Natural killer cell (primary cell): ENCODE results near the gene FOXN4. TPM values are rescaled to one million over a fixed set of nuclear protein-coding genes. Genes with fewer than 3 reads are reported as not detected.

Experiments used
- ATAC-seq, 3 donors: fragments of 150-1000 bp in 2 of 3; fragments of 200-7000 bp in 1 of 3; cut with Tn5 transposase; 1 replicate in 1 of 3; 2 replicates in 2 of 3; pipeline ENCODE4 v1.10.0; 2021; ENCODE audit warnings: mild to moderate bottlenecking in 2 of 3, moderate library complexity in 2 of 3
- DNase-seq, 2 donors: peaks; one replicate each; pipeline versions ENCODE4 v3.0.0 to v3.0.0-alpha.2; 2013 to 2021; ENCODE audit warnings: mixed read lengths in 1 of 2
- H3K27ac ChIP-seq: one replicate; pipeline ENCODE4 v1.5.1; 2013; ENCODE audit warnings: mild to moderate bottlenecking, low read length
- H3K27me3 ChIP-seq: one replicate; pipeline ENCODE4 v1.6.1; 2013; ENCODE audit warnings: low read length; ENCODE audit not compliant: control insufficient read depth, insufficient read depth
- H3K36me3 ChIP-seq: one replicate; pipeline ENCODE4 v1.6.1; 2013; ENCODE audit warnings: low read length; ENCODE audit not compliant: control insufficient read depth, insufficient read depth
- H3K4me1 ChIP-seq: one replicate; pipeline ENCODE4 v1.6.1; 2013; ENCODE audit warnings: low read length; ENCODE audit not compliant: control insufficient read depth, insufficient read depth
- H3K4me3 ChIP-seq: one replicate; pipeline ENCODE4 v1.5.1; 2013; ENCODE audit warnings: low read length
- H3K9me3 ChIP-seq: one replicate; pipeline ENCODE4 v1.6.1; 2013; ENCODE audit warnings: low read length; ENCODE audit not compliant: control insufficient read depth, insufficient read depth
- H3K27ac Mint-ChIP-seq, 2 donors: one replicate each; pipeline ENCODE4 v1.8.0; 2022; ENCODE audit warnings: mild to moderate bottlenecking in 2 of 2, mixed read lengths in 2 of 2, moderate library complexity in 1 of 2
- H3K27me3 Mint-ChIP-seq, 2 donors: one replicate each; pipeline ENCODE4 v1.8.0; 2022; ENCODE audit warnings: low read depth in 2 of 2, mixed read lengths in 2 of 2
- H3K36me3 Mint-ChIP-seq: one replicate; pipeline ENCODE4 v1.8.0; 2022; ENCODE audit warnings: mixed read lengths
- H3K4me1 Mint-ChIP-seq, 2 donors: one replicate each; pipeline ENCODE4 v1.8.0; 2022; ENCODE audit warnings: mixed read lengths in 2 of 2
- H3K4me3 Mint-ChIP-seq: one replicate; pipeline ENCODE4 v1.8.0; 2022; ENCODE audit warnings: mild to moderate bottlenecking, moderate library complexity, mixed read lengths
- H3K9me3 Mint-ChIP-seq, 2 donors: one replicate each; pipeline ENCODE4 v1.8.0; 2022; ENCODE audit warnings: mixed read lengths in 2 of 2
- WGBS: methylation state at CpG from one replicate; pipeline ENCODE4 v1.1.7; 2013; ENCODE audit warnings: missing lambda C conversion rate; ENCODE audit not compliant: insufficient coverage; 5-methylcytosine and 5-hydroxymethylcytosine counted together
- intact Hi-C: fragments of 100-400 bp; cut with micrococcal nuclease; formaldehyde crosslinking; loops from one replicate; pipeline ENCODE4 v1.14.2; 2022
- total RNA-seq, 4 donors: library from RNA; stranded (reverse); fragments of 120-200 nt in 1 of 4; gene quantifications; one replicate each; pipeline versions ENCODE4 v1.2.3 to v1.2.4, GENCODE V29; 2013 to 2022
- TF ChIP-seq, protein P1 (sequence below): fragments of 200-600 bp; IDR thresholded peaks from one replicate; pipeline ENCODE4 v1.8.0; 2022; ENCODE audit warnings: antibody characterized with exemption

The FOXN4 gene
- total RNA-seq, 3 donors from 2014 or later (not counting 1 experiment from before 2014, with no cell fraction given) = not detected

DNA sequence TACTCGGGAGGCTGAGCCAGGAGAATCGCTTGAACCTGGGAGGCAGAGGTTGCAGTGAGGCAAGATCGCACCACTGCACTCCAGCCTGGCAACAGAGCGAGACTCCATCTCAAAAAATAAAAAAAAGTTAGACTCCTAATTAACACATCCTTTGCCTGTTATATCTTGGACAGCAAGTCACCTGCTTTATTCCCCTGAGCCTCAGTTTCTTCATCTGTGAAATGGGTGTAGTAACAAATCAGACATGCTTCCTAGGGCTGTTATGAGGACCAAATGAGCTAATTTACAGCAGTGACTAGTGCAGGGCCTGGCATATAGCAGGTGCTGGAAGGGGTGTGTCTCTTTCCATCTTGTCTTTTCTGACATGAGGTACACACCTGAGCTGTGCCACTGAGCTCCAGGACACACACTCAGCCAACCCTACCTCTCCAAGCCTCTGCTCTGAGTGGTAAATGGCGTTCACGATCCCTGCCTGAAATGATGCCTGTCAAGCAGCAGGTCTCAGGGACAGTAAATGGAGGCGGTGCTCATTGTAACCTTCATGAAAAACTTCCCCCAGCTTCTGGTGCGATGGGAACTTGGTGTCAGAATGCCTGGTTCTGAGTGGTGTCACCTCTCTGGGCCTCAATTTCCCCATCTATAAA is 31.7 kb downstream of the FOXN4 start:
- DNase-seq (no peak), ATAC-seq (no peak)
- Mint-ChIP-seq H3K27ac (no peak overlapping the region), H3K4me1 (no peaks in the 10 kb centered on the region), H3K27me3 (peaks cover 6 to 7% of the 10 kb centered on the region in 2 donors), H3K9me3 (no peaks in the 10 kb centered on the region), H3K36me3 (no peaks in the 10 kb centered on the region), H3K4me3 (no peak overlapping the region)
- H3K9me3 ChIP-seq = no peaks in the 10 kb centered on the region
- TF ChIP-seq, protein P1, sequence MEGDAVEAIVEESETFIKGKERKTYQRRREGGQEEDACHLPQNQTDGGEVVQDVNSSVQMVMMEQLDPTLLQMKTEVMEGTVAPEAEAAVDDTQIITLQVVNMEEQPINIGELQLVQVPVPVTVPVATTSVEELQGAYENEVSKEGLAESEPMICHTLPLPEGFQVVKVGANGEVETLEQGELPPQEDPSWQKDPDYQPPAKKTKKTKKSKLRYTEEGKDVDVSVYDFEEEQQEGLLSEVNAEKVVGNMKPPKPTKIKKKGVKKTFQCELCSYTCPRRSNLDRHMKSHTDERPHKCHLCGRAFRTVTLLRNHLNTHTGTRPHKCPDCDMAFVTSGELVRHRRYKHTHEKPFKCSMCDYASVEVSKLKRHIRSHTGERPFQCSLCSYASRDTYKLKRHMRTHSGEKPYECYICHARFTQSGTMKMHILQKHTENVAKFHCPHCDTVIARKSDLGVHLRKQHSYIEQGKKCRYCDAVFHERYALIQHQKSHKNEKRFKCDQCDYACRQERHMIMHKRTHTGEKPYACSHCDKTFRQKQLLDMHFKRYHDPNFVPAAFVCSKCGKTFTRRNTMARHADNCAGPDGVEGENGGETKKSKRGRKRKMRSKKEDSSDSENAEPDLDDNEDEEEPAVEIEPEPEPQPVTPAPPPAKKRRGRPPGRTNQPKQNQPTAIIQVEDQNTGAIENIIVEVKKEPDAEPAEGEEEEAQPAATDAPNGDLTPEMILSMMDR = no peak
- H3K36me3 ChIP-seq = no peaks in the 10 kb centered on the region
- intact Hi-C loops = no loop called here
- H3K27me3 ChIP-seq = no peaks in the 10 kb centered on the region
- H3K27ac ChIP-seq = no peak overlapping the region
- WGBS = 91% methylated on average over 8 of the region's 8 CpGs
- H3K4me1 ChIP-seq = peaks cover 3% of the 10 kb centered on the region
- H3K4me3 ChIP-seq = no peak overlapping the region

DNA sequence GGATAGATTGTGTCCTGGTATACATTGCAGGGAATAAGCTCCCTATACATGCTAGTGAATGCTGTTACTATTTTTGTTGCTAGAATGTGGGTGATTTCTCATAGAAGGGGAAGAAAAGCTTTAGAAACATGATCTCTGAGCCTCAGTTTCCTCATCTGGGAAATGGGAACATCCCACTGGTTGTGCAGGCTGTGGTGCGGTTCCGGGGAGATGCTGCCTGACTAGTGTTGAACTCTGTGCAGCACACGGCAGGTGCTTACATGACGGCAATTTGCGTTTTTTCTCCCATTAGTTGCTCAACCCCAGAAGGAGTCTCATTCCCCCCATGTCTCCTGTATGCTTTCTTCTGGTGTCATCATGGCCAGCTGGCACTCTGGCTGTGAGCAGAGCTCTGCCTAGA is 32.9 kb downstream of the FOXN4 start:
- Histone ChIP-seq H3K9me3 (no peaks in the 10 kb centered on the region), H3K36me3 (no peaks in the 10 kb centered on the region), H3K27me3 (no peaks in the 10 kb centered on the region), H3K4me3 (no peak overlapping the region), H3K27ac (no peak overlapping the region), H3K4me1 (peaks cover 3% of the 10 kb centered on the region)
- H3K9me3 Mint-ChIP-seq = no peaks in the 10 kb centered on the region
- no peak for ATAC-seq
- TF ChIP-seq, protein P1 = no peak
- H3K4me1 Mint-ChIP-seq = no peaks in the 10 kb centered on the region
- intact Hi-C loops = no loop called here
- H3K36me3 Mint-ChIP-seq = no peaks in the 10 kb centered on the region
- DNase-seq = no peak
- no peak overlapping the region for H3K27ac Mint-ChIP-seq
- peaks cover 7 to 13% of the 10 kb centered on the region in 2 donors for H3K27me3 Mint-ChIP-seq
- no peak overlapping the region for H3K4me3 Mint-ChIP-seq
- WGBS = 93% methylated on average over 5 of the region's 5 CpGs

DNA sequence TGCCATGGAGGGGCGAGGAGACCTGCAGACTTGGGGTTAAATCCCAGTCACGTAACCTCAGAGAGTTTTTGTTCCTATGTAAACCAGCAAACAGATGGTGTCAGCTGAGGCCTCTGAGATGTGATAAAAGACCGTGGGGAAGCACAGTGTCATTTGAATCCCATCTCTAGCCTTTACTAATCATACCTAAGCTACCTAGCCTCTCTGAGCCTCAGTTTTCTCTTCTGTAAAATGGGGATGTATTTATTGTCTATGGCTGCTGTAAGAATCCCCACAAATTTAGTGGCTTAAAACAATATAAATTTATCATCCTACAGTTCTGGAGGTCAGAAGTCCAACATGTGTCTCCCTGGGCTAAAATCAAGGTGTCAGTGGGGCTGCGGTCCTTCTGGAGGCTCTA is 33.9 kb downstream of the FOXN4 start:
- no peaks in the 10 kb centered on the region for H3K36me3 ChIP-seq
- Mint-ChIP-seq H3K9me3 (no peaks in the 10 kb centered on the region), H3K27ac (no peak overlapping the region), H3K36me3 (no peaks in the 10 kb centered on the region), H3K27me3 (peaks cover 7 to 23% of the 10 kb centered on the region in 2 donors), H3K4me3 (no peak overlapping the region), H3K4me1 (no peaks in the 10 kb centered on the region)
- peaks cover 3% of the 10 kb centered on the region for H3K4me1 ChIP-seq
- WGBS = 81% methylated on average over 4 of the region's 4 CpGs
- no peak overlapping the region for H3K4me3 ChIP-seq
- no peak overlapping the region for H3K27ac ChIP-seq
- TF ChIP-seq, protein P1 = no peak
- ATAC-seq = no peak
- intact Hi-C loops = no loop called here
- H3K27me3 ChIP-seq = no peaks in the 10 kb centered on the region
- H3K9me3 ChIP-seq = no peaks in the 10 kb centered on the region
- DNase-seq = no peak

DNA sequence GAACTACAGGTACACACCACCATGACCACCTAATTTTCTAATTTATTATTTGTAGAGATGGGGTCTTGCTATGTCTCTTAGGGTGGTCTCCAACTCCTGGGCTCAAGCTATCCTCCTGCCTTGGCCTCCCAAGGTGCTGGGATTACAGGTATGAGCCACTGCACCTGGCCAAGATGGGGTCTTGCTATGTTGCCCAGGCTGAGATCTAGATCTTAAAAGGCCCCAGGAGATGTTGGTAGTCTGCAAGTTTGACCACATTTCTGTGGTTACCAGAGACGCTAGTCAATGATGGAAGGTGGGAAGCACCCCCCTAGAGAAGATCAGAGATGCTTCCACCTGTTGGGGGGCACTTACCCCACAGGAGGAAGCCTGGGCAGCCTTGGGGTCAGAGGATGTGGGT is 34.7 kb downstream of the FOXN4 start:
- ATAC-seq = no peak

More for the DNA sequence above, 34.7 kb downstream of the FOXN4 start:
- Histone ChIP-seq H3K4me3 (no peak overlapping the region), H3K4me1 (peaks cover 3% of the 10 kb centered on the region), H3K27ac (no peak overlapping the region), H3K9me3 (no peaks in the 10 kb centered on the region), H3K36me3 (no peaks in the 10 kb centered on the region), H3K27me3 (no peaks in the 10 kb centered on the region)
- no peak overlapping the region for H3K27ac Mint-ChIP-seq
- peaks cover 7 to 25% of the 10 kb centered on the region in 2 donors for H3K27me3 Mint-ChIP-seq
- intact Hi-C loops = no loop called here
- H3K9me3 Mint-ChIP-seq = no peaks in the 10 kb centered on the region
- TF ChIP-seq, protein P1 = no peak
- H3K4me3 Mint-ChIP-seq = no peak overlapping the region
- no peaks in the 10 kb centered on the region for H3K36me3 Mint-ChIP-seq
- DNase-seq = no peak
- no peaks in the 10 kb centered on the region for H3K4me1 Mint-ChIP-seq
- 23% methylated on average over 1 of the region's 1 CpG for WGBS
